Stimulated activated naive CD8-positive, alpha-beta T cell treated with anti-CD3 and anti-CD28 coated beads, Interleukin-15, amount 100 ng/mL, for 72 hours (primary cell): ENCODE results near the gene S1PR3.

ENCODE experiments used
- ATAC-seq: fragments of 150-1000 bp; cut with Tn5 transposase; 2 replicates; pipeline ENCODE4 v1.10.0; 2021; ENCODE audit warnings: mild to moderate bottlenecking, moderate library complexity
- DNase-seq, 2 donors: peaks; one replicate each; pipeline ENCODE4 v3.0.0; 2021 to 2022
- H3K27ac Mint-ChIP-seq, 2 donors: one replicate each; pipeline ENCODE4 v1.8.0; 2022; ENCODE audit warnings: mild to moderate bottlenecking in 2 of 2, mixed read lengths in 2 of 2, moderate library complexity in 2 of 2
- H3K27me3 Mint-ChIP-seq: one replicate; pipeline ENCODE4 v1.8.0; 2022; ENCODE audit warnings: mixed read lengths
- H3K4me1 Mint-ChIP-seq: one replicate; pipeline ENCODE4 v1.8.0; 2022; ENCODE audit warnings: mild to moderate bottlenecking, mixed read lengths
- H3K4me3 Mint-ChIP-seq, 2 donors: one replicate each; pipeline ENCODE4 v1.8.0; 2022; ENCODE audit warnings: mild to moderate bottlenecking in 2 of 2, mixed read lengths in 2 of 2, moderate library complexity in 1 of 2
- H3K9me3 Mint-ChIP-seq, 2 donors: one replicate each; pipeline ENCODE4 v1.8.0; 2022; ENCODE audit warnings: mixed read lengths in 2 of 2

S1PR3 gene

DNA sequence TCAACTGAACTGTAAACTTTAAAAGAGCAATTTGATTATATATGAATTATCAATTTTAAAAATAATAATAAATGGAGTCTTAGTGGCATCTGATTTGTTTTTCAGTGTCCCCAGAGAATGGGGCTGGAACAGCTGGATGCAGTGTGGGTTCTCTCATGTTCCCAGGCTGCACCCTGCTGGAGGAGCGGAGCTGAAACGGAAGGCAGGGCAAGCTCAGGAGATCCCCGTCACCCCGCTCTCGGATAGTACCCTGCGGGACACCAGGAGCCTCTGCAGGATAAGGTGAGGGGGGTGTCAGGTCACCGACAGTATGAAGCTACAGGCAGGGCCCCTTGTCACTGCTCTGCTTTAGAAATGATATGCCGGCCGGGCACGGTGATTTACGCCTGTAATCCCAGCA lies 57.3 kb downstream of the S1PR3 start:
- ATAC-seq (no peak), DNase-seq (no peak)
- no peaks in the 10 kb centered on the region for H3K4me1 Mint-ChIP-seq
- no peak overlapping the region for H3K4me3 Mint-ChIP-seq
- H3K27me3 Mint-ChIP-seq, result peaks cover 30% of the 10 kb centered on the region
- no peaks in the 10 kb centered on the region for H3K9me3 Mint-ChIP-seq
- no peak overlapping the region for H3K27ac Mint-ChIP-seq

GRCh38 chr9:89049646-89050045 lies 58.4 kb downstream of the S1PR3 start:
- no peak overlapping the region for H3K27ac Mint-ChIP-seq
- H3K27me3 Mint-ChIP-seq, result peaks cover 29% of the 10 kb centered on the region
- H3K9me3 Mint-ChIP-seq, result no peaks in the 10 kb centered on the region
- DNase-seq (no peak), ATAC-seq (no peak)
- H3K4me1 Mint-ChIP-seq, result no peaks in the 10 kb centered on the region
- H3K4me3 Mint-ChIP-seq, result no peak overlapping the region

GRCh38 chr9:89051421-89052025 lies 60.3 kb downstream of the S1PR3 start:
- Mint-ChIP-seq H3K9me3 (no peaks in the 10 kb centered on the region), H3K27me3 (peaks cover 18% of the 10 kb centered on the region)

GRCh38 chr9:89052470-89053097 lies 61.3 kb downstream of the S1PR3 start:
- H3K27ac Mint-ChIP-seq, result no peak overlapping the region
- no peaks in the 10 kb centered on the region for H3K4me1 Mint-ChIP-seq
- H3K9me3 Mint-ChIP-seq, result no peaks in the 10 kb centered on the region
- ATAC-seq (no peak), DNase-seq (no peak)
- H3K27me3 Mint-ChIP-seq, result peaks cover 8% of the 10 kb centered on the region
- H3K4me3 Mint-ChIP-seq, result no peak overlapping the region

More at GRCh38 chr9:89051421-89052025, 60.3 kb downstream of the S1PR3 start:
- no peak for ATAC-seq
- Mint-ChIP-seq H3K4me3 (no peak overlapping the region), H3K27ac (no peak overlapping the region), H3K4me1 (no peaks in the 10 kb centered on the region)
- DNase-seq, result no peak

DNA sequence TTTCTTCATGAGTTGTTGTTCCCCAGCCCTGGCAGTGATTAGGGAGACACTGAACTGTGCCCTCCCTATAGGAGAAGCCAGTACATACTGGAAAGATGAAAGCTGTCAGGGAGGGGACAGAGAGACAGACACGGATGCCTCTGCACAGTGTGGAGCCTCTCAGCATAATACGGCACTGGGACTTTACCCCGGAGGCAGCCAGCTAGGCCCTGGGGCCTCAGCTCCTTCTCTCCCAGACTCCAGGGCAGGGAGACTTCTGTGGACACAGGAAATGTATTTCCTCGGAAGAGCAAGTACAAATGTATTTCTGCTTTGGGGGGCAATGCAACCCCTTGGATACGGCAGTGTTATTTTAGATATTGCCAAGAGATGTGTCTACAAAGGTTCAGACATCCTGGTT lies 62.0 kb downstream of the S1PR3 start:
- H3K4me3 Mint-ChIP-seq, result no peak overlapping the region
- H3K4me1 Mint-ChIP-seq, result no peaks in the 10 kb centered on the region
- DNase-seq (no peak), ATAC-seq (no peak)
- no peaks in the 10 kb centered on the region for H3K9me3 Mint-ChIP-seq
- H3K27ac Mint-ChIP-seq, result no peak overlapping the region
- H3K27me3 Mint-ChIP-seq, result peaks cover under 1% of the 10 kb centered on the region
